ENCODE results near the gene GTF2F1.
A peak's percentile ranks its signal among the peaks of the same experiment; 100 is the strongest.
"Not testable (repeated sequence)": the region's sequence is repeated elsewhere in the genome, so short reads cannot be mapped to it uniquely, and the experiment has no call there.

Gene GTF2F1, protein sequence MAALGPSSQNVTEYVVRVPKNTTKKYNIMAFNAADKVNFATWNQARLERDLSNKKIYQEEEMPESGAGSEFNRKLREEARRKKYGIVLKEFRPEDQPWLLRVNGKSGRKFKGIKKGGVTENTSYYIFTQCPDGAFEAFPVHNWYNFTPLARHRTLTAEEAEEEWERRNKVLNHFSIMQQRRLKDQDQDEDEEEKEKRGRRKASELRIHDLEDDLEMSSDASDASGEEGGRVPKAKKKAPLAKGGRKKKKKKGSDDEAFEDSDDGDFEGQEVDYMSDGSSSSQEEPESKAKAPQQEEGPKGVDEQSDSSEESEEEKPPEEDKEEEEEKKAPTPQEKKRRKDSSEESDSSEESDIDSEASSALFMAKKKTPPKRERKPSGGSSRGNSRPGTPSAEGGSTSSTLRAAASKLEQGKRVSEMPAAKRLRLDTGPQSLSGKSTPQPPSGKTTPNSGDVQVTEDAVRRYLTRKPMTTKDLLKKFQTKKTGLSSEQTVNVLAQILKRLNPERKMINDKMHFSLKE

DNA sequence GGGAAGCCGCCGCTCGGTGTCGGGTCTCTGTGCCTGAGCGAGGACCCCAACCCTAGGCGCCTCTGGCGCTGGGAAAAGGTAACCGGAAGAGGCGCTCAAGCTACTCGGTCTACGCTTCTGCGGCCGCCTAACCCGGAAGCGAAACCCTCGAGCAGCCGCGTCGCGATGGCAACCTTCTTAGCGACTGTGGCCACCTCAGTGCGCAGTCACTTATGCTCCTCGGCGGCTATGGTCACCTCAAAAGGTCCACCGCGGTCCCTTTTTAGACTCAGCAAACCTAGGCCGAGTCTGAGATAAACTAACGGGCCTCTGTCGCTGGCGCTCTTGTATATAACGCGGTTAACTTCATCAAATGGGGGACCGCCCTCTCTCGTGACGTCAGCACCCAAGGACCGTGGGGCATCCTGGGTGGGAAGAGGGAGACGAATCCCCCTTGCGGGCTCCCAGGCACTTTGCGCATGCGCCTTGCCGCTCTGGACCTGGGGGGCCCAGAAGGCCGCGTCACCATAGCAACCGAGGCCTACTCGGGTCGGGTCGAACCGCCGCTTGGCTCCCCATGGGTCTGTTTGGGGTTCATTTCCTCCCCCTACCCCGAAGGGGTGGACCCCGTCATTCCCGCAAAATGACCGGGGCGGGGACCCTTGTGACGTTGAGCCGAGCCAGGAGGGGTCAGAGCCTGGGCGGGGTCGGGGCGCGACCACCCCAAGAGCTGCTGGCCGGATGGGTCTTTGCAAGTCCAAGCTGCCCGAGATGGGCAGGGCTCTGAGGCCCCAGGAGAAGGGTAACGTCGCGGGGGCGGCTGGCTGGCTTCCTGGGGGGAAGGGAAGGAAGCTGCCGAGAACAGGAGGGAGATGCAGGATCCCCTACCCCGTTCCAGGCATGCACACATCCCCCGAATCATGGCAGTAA, at the start of gene GTF2F1:
Gene GTF2F1, minus strand, starts transcription at position 91 of the 909 bp plus-strand sequence. CDS start 169 bp downstream, outside the sequence.
- peak; percentile 96 for DNase-seq

DNA sequence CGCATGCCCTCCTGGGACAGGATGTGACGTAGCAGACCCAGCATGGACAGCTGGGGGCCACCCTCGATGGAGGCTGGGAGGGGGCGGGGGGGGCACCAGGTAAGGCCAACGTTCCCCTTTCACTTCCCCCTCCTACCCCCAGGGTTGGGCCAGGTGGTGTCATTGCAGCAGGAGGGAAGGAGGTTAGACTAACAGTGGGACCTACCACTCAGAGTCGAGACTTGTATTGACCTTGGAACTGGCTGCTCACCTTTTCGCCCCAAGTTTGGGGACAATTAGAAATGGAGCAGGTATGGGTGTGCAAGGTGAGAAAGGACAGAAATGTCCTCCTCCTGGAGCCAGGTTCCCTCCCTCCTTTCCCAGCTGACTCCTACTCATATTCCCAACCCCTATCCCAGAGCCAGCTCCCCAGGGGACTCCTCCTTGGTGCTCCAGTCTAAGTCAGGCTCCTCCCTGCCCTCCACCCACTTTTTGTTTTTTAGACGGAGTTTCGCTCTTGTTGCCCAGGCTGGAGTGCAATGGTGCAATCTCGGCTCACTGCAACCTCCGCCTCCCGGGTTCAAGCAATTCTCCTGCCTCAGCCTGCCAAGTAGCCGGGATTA, 49.2 kb upstream of the GTF2F1 start:
- no peak for DNase-seq

DNA sequence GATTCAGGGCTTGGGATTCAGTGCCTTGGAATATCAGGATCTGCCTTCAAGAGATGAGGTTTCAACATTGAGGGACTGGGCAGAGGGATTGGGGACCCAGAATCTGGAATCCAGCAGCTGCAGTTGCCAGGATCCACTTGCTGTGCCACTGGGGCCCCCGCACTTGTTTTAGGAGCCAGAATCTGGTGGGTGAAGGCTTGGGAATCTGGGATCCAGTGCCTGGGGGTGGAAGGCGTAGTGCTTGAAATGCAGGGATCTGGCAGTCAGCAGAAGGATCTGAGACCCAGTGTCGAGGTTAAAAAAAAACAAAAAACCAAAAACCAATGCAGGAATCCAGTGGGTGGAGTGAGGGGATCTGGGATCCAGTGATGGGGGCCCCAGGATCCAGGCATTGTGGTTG, 47.9 kb upstream of the GTF2F1 start:
- no peak for DNase-seq

DNA sequence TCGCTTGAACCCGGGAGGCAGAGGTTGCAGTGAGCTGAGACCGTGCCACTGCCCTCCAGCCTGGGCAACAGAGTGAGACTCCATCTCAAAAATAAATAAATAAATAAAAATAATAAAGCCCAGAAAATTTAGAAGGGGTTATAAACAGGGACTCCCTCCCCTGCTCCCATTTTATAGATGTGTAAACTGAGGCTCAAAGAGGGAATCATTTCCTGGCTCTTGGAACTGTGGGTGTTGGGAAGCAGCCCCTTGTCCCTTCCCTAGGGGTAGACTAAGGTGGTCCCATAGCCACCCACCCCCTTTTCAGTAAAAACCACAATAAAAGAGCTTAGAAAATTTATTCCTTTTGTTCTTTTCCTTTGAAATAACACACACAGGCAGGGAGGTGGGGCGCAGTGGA, 46.8 kb upstream of the GTF2F1 start:
- no peak for DNase-seq

DNA sequence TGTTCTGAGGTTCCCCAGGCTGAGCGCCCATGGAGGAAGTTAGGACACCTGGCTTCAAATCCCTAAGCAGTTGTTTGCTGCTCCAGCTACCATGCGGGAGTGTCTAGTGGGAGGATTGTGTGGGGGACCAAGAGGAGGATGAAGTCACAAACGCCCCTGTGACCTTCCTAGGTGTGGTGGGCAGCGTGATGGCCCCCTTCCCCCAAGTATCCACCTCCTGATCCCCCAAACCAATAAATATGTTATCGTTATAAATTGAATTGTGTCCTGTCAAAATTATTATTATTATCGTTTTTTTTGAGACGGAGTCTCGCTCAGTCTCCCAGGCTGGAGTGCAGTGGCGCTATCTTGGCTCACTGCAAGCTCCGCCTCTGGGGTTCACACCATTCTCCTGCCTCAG, 40.7 kb upstream of the GTF2F1 start, which contains the start of gene SLC25A41:
Gene SLC25A41, minus strand, starts transcription at position 101 of the 400 bp plus-strand sequence. Its CDS starts 70 bp downstream, at position 31.
- no peak for DNase-seq

DNA sequence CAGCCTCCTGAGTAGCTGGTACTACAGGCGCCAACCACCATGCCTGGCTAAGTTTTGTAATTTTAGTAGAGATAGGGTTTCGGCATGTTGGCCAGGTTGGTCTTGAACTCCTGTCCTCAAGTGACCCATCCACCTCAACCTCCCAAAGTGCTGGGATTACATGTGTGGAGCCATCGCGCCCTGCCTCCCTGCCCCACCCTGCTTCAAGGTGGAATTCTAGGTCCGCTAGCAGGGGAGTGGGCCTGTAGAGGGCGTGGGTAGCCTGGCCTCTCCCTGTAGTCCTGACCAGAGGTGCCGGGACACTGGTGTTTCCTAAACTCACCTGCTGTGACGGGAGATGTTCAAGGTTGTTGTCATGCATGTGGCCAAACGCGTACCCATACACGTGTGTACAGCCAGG, 40.2 kb upstream of the GTF2F1 start:
- DNase-seq, result no peak

DNA sequence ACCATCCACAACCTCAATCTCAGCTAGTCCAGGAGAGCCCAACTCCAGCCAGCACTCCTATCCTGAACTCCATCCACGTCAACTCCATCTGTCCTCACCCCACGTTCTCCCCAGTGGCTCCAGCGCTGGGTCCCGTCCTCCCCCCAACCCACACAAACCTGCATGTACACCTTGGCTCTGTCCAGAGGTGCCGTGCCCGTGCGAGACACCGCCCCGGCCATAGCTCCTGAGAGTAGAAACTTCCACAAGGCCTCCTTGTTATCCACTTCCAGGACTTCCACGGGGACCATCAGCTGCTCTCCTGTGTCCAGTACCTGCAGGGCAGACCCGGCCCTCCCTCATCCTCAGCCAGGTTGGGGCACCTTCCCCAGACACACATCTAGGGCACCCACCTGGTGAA, 38.9 kb upstream of the GTF2F1 start:
- no peak for DNase-seq

DNA sequence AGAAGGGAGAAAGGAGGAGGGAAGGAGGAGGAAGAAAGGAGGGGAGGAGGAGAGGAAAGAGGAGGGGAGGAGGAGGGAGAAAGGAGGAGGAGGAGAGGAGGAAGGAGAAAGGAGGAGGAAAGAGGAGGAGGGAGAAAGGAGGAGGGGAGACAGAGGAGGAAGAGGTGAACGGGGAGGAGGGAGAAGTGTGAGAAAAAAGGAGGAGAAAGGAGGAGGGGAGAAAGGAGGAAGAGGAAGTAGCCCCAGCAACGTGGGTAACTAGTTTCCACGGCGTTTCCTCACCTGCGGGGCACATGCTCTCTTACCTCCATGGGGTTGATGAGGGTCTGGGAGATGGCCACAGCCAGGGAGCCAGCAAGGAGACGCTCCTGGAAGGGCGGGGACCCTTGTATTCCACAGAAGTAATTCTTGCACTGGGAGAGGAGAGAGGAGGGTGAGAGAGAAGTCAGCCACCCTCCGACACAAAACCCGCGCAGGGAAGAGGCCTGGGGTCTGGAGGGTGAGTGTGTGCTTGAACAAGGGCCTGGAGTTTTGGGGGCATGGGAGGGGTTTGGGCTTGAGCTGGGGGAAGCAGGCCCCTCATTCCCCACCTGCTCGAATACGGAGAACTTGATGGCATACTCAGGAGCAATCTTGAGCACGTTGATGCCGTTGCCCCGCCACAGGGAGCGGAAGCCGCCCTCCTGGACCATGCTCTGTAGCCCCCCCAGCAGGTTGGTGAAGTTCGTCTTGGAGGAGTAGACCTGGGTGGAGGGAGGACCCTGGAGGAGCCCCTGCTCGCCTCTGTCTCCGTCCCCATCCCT, 36.7 kb upstream of the GTF2F1 start:
- no peak for DNase-seq

DNA sequence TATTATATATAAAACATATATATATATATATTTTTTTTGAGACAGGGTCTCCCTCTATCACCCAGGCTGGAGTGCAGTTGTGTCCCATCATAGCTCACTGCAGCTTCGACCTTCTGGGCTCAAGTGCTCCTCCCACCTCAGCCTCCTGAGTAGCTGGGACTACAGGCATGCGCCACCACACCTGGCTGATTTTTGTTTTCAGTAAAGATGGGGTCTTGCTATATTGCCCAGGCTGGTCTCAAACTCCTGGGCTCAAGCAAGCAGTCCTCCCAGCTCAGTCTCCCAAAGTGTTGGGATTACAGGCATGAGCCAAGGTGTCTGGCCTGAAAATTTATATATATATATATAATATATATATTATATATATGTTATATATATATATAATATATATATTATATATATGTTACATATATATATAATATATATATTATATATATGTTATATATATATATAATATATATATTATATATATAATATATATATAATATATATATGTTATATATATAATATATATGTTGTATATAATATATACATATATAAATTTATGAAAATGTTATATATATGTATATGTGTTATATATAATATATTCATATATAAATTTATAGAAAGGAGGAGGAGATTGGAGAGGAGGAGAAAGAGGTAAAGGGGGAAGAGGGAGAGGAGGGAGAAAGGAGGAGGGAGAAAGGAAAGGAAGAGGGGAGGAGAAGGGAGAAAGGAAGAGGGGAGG, 35.9 kb upstream of the GTF2F1 start:
- not testable (repeated sequence) for DNase-seq

DNA sequence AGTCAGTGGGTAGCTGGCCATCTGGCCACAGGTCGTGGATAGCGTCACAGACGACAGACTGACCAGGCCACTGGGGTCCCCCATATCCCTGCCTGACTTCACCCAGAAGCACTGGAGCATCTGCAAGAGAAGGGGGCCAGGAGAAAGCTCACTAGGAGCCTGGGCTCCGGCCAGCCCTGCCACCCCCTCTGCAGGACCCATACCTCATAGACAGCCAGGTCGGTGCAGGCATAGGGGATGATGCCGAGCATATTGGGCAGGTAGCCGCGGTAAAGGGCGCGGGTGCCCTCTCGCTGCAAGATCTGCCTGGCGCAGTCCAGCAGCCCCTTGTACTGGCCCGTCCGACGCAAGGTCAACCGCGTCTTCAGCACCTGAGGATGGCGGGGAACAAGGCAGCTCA, 34.2 kb upstream of the GTF2F1 start:
- no peak for DNase-seq

DNA sequence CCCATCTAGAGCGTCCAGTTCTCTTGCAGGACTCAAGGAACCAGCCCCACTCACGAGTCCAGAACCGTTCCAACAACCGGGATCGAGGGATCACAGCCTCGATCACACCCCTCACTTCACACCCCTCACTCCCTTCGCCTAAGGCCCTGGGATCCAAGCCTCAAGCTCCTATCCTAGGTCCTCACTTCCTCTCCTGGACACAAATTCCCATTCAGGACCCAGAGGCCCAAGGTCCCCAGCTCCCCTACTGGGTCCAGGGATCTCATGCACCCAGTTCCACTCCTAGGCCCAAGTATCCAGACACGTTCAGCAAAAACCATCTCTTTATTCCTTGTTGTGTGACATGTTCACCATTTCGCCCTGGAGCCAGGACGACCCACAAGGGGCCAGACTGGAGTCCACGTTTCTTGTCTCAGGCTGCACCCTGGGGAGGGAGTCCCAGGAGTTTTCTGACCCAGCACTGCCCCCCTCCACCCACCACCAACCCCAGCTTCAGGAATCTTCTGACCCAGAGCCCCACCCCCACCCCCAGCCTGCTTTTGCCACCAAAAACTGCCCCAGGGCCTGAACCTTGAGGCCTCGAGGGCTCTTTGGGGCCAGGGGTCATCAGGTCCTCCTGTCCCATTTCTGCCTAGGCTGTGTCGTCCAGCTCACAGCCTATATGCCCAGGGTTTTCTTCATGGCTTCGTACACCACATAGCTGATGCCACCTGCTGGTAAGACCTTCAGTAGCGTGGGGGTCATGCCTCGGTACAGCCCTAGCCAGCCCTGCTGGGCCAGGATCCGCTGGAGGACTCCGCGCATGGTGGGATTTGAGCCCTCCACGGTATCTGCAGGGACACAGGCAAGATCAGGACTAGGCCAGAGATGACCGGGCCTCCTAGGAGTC, 33.0 kb upstream of the GTF2F1 start:
- DNase-seq, result peak; percentile 24

DNA sequence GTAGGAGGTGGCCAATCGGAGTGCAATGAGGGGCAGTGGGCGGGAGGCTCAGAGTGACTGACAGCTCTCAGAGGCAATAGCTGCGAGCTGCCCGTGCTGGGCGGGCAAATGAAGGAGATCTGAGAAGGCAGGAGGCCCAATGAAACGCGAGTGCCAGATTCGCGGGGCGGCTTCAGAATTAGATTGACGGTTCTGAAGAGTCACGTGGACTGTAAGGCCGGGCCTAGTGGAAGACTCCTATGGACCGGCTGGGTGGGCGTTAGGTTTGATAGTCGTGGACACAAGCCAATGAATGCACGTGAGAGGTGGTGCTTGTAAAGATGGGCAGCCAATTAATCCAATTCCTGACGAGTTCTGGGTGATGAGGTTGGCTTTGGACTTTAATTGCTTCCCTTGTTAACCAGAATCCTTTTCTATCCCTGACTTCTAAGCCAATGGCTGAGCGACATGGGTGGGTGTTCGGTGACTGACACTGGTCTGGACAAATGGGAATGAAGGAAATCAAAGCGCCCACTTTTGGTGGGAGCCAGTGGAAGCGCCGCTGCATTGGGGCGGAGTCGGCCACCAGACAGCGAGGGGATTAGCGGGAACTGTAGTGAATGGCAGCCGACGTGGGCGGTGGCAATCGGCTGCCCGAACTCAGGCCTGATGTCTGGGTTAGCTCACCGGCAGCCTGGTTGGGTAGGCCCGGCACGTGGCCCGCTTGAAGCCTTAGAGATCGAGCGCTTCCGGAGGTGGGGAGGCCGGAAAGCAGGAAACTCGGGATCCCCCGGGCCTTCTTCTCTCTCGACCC, 32.2 kb upstream of the GTF2F1 start:
- peak; percentile 100 for DNase-seq

DNA sequence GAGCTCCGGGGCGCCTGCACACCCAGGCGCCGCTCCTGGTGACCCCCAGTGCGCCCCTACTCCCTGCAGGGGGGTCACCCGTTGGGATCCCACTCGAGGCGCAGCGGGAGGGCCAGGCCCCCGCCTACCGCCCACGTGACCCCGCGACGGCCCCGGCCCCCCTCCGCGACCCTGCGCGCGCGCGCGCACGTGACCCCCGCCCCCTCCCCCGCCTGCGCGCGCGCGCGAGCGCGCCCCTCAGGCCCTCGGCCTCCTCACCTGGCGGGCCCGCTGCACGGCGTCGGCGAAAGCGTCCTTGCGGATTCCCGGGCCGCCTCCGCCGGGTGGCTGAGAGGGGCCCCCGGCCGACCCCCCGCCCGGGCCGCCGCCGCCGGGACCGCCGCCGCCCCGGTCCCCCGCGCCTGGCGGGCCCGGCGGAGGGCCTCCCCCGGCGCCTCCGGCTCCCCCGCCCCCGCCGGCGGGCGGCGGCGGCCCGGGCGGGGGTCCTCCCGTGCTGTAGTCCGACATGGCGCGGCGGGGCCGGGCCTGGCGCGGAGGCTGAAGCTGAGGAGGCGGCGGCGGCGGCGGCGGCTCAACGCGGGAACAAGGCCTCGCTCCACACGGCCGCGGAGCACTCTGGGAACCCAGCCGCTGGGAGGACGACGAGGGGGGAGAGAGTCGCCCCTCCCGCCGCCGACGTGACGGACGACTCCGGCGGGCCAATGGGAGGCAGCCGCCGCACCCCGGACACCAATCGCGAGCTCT, 31.4 kb upstream of the GTF2F1 start, which contains the start of gene KHSRP:
Gene KHSRP, minus strand, starts transcription at position 617 of the 744 bp plus-strand sequence. Its CDS starts 110 bp downstream, at position 507.
- DNase-seq, result peak; percentile 33

DNA sequence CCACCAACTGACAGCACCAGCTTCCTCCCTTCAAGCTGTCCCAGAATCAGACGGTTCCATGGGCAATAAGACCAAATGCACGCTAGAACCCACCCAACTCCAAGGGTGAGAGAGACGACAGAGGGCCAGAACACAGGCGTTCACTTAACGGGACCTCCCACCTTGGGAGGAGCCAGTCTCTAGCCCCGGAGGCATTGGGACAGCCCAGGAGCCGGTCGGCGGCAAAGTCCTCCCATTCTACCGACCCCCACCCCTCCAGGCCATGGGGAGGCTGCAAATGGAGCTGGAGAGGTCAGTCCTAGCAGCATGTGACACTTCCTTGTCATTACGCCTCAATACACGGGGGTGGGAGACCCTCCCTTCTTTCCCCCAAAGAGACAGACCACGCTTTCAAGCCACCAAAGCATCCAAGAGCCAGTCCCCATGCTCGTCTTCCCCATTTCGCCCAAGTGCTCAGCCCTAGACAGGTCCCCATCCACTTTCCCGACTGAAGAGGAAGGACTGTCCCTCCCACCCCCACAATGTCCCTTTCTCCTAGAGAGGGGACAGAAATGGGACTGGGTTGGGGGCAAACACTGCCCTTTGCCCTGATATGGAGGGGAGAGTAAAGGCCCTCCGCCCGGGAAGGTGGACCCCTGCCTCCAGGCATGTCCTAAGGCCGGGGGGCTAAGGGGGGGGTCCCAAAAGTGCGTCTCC, 30.7 kb upstream of the GTF2F1 start:
- peak; percentile 60 for DNase-seq

DNA sequence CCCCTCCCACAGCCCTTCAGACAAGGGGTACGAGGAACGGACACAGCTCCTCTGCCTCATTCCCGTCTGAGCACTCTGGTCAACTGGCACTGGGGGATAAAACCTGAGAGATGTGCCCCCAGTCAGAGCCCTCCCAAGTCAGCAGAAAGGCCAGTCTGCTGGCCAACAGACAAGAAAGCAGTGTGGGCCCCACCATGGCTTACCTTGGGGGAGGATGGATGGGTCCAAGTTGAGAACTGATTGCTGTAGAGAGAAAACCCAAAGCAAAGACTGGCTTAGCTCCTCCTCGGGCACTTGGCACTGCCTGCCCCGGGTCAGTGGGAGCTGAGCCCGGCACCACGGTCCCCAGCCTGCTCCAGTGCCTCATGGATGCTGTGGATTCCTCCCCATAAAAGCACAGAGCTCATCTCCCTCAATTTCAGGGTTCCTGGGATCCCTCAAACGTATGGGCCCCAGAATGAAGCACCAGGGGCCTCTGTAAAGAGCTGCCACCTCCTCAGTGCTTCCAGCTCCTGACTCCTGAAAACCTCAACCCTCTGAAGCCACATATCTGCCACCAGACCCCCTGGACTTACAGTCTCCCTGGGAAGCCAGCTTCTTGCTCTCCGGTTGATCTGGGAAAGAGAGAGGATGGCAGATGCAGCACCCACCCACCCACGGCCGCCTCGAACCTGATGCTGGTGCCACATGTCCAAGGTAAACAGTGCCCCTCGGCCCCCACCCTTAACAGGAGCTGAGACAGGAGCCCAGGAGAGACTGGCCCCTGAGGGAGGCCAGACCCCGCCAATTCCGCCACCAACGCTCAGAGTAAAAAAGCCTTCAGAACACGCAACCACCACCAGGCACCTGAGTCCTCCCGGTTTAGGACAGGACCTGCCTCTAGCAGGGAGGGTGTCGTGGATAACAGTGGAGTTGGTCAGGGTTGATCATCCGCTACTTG, 28.4 kb upstream of the GTF2F1 start:
- DNase-seq, result no peak

DNA sequence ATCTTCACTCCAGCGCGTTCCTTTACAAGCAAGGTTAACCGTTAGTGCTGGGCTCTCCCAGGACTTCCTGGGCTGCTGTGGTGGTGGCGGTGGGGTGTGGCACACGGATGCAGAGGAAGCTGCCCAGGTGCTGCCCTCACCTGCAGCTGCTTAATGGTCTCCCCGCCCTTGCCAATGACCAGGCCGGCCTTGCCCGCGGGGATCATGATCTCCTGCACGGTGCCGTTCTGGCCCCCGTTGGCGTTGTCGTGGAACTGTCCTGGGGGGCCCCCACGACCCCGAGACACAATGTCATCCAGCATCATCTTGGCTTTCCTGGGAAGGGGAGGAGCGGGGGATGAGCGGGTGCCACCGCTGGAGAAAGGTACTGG, 25.6 kb upstream of the GTF2F1 start:
- DNase-seq, result no peak

All from activated CD4-positive, alpha-beta T cell treated with anti-CD3 and anti-CD28 coated beads, Interleukin-10, Interleukin-2, amounts not matched to agents 100 ng/mL and 50 ng/mL, durations not matched to agents 16 hours and 8 hours (primary cell).